HFFc6 (cell line): ENCODE data around the gene MRPL22. TPM values are rescaled to one million over a fixed set of nuclear protein-coding genes. Genes with fewer than 3 reads are reported as not detected.
"Not testable (repeated sequence)": the region's sequence is repeated elsewhere in the genome, so short reads cannot be mapped to it uniquely, and the experiment has no call there.

Experiments used
- DNase-seq: peaks from one replicate; pipeline ENCODE4 v3.0.0-alpha.2; 2018
- H3K27ac Mint-ChIP-seq: 2 replicates; pipeline ENCODE4 v1.8.0; 2020; ENCODE audit warnings: mild to moderate bottlenecking, mixed read lengths
- H3K27me3 Mint-ChIP-seq: 2 replicates; pipeline ENCODE4 v1.8.0; 2021; ENCODE audit warnings: mild to moderate bottlenecking, moderate library complexity, mixed read lengths; ENCODE audit not compliant: insufficient read depth
- H3K36me3 Mint-ChIP-seq: 2 replicates; pipeline ENCODE4 v1.8.0; 2021; ENCODE audit warnings: low read depth, mixed read lengths
- H3K4me1 Mint-ChIP-seq: 2 replicates; pipeline ENCODE4 v1.8.0; 2020; ENCODE audit warnings: low read depth, mixed read lengths
- H3K4me3 Mint-ChIP-seq: 2 replicates; pipeline ENCODE4 v1.8.0; 2020; ENCODE audit warnings: mild to moderate bottlenecking, moderate library complexity, mixed read lengths
- H3K9me3 Mint-ChIP-seq: 2 replicates; pipeline ENCODE4 v1.8.0; 2020; ENCODE audit warnings: mild to moderate bottlenecking, mixed read lengths
- CTCF ChIP-seq: fragments of 200-600 bp; sonication (generic); IDR thresholded peaks from 2 replicates; pipeline ENCODE4 v1.5.0; 2021; ENCODE audit warnings: antibody characterized with exemption, mild to moderate bottlenecking
- total RNA-seq, 6 experiments: library from RNA; stranded (reverse); fragmentation: NEBNext Ultra II Directional; extraction: Animal tissue kit (Norgen Biotek cat#: 25700); gene quantifications; 2 replicates in 1 of 6; 3 replicates in 5 of 6; pipeline ENCODE4 v1.2.3, GENCODE V29; 2021

The MRPL22 gene
- total RNA-seq, 6 experiments from 2014 or later, result 44.1 to 60.9 (median 57.7) TPM

- H3K4me3 Mint-ChIP-seq, result peak overlapping the region; percentile 96
- no peak for TF ChIP-seq CTCF
- peaks cover 28% of the 10 kb centered on the region for H3K4me1 Mint-ChIP-seq
- peaks cover 12% of the 10 kb centered on the region for H3K36me3 Mint-ChIP-seq
- H3K9me3 Mint-ChIP-seq, result no peaks in the 10 kb centered on the region
- H3K27me3 Mint-ChIP-seq, result no peaks in the 10 kb centered on the region; the same call in 1 of the 2 replicates
- peak overlapping the region; percentile 80 for H3K27ac Mint-ChIP-seq
- no peak for DNase-seq
Measured at GRCh38 chr5:154937186-154937717, 3.6 kb upstream of the MRPL22 start.

DNA sequence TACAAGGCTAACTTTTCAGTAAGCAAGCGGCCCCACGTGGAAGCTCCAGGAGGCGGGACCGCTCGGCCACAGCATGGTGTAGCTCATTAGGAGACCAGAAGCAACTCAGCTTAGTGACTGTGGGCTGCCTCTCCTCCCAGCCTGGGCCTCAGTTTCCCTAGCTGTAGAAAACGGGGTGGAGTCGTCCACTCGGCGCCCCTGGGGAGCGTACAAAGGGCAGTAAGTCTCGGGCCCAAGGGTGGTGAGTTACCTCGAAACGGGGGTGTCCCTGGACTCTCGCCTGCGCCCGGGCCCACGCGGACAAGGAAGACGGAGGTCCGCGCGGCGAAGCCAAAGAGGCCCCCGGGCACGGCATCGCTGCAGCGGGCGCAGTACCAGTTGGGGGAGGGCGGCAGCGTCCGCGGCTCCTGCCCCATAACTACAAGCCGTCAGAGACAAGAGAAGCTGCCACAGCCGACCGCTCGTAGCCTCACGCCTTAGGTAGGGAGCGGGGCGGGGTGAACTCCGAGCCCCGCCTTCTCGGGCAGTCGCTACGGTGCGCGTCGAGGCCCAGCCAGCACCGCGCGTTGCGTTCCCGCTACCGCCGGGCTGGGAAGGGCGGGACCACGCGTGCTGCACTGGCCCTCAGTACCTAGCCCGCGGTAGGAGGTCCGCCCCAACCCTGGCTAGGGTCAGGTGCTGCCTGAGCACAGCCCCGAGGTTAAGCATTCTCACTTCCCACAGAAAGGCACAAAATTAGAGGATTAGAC is 3.0 kb upstream of the MRPL22 start, which contains the start of gene GEMIN5:
Gene GEMIN5 (minus strand): TSS at position 494 of the 749 bp plus-strand sequence. CDS start 78 bp downstream, at position 416.
- Mint-ChIP-seq H3K27me3 (no peaks in the 10 kb centered on the region; the same call in 1 of the 2 replicates), H3K9me3 (no peaks in the 10 kb centered on the region), H3K36me3 (peaks cover 12% of the 10 kb centered on the region), H3K4me1 (peaks cover 35% of the 10 kb centered on the region), H3K4me3 (peak within 1 kb of the TSS; percentile 96), H3K27ac (peak within 1 kb of the TSS; percentile 80)
- no peak for TF ChIP-seq CTCF
- peak; percentile 71 for DNase-seq

GRCh38 chr5:154939387-154939786 is 1.5 kb upstream of the MRPL22 start:
- not testable (repeated sequence) for H3K27me3 Mint-ChIP-seq, H3K9me3 Mint-ChIP-seq, DNase-seq, H3K27ac Mint-ChIP-seq, H3K4me3 Mint-ChIP-seq
- Mint-ChIP-seq H3K36me3 (peaks cover 12% of the 10 kb centered on the region), H3K4me1 (peaks cover 39% of the 10 kb centered on the region)

DNA sequence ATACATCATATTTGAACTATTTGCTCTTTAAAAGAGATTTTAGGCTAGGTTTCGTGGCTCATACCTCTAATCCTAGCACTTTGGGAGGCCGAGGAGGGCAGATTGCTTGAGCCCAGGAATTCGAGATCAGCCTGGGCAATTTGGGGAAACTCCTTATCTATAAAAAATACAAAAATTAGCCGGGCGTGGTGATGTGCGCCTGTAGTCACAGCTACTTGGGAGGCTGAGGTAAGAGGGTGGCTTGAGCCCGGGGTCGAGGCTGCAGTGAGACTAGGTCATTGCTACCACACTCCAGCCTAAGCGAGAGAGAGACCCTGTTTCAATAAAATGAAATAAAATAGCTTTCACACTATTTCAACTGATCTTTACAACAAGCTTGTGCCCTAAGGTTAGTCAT is 500 bp upstream of the MRPL22 start:
- no peak for TF ChIP-seq CTCF
- Mint-ChIP-seq H3K27me3 (no peaks in the 10 kb centered on the region; the same call in 1 of the 2 replicates), H3K27ac (peak overlapping the region; percentile 93), H3K4me1 (peaks cover 36% of the 10 kb centered on the region), H3K4me3 (peak overlapping the region; percentile 99), H3K36me3 (peaks cover 3% of the 10 kb centered on the region), H3K9me3 (no peaks in the 10 kb centered on the region)
- DNase-seq, result no peak

DNA sequence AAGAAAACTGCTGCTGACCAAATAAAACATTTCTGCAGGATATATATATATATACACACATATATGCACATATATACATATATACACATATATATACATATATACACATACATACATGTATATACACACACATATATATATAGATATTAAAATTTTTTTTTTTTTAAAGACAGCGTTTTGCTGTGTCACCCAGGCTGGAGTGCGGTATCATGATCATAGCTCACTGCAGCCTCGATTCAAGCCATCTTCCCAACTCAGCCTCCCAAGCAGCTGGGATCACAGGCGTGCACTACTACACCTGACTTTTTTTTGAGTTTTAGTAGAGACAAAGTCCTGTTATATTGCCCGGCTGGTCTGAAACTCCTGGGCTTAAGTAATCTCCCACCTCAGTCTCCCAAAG is 2.7 kb downstream of the MRPL22 start:
- DNase-seq, result no peak
- Mint-ChIP-seq H3K9me3 (no peaks in the 10 kb centered on the region), H3K27ac (no peak overlapping the region), H3K4me3 (no peak overlapping the region), H3K27me3 (no peaks in the 10 kb centered on the region; the same call in 1 of the 2 replicates), H3K4me1 (peaks cover 21% of the 10 kb centered on the region), H3K36me3 (no peaks in the 10 kb centered on the region)
- no peak for TF ChIP-seq CTCF

DNA sequence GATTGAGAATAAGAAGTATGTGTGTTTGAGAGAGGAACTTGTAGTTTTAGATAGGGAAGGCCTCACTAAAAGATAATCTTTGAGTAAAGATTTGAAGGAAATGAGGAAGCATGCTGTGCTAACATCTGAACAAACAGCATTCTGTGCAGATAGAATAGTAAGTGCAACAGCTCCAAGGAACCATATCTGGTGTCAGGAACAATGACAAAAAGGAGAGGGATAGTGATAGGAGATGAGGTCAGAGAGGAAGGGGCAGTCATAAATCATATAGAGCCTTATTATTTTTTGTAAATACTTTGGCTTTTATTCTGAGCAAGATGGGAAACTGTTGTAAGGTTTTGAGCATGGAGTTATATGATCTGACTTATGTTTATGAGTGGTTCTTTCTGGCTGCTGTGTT is 3.8 kb downstream of the MRPL22 start:
- H3K36me3 Mint-ChIP-seq, result no peaks in the 10 kb centered on the region
- peaks cover 20% of the 10 kb centered on the region for H3K4me1 Mint-ChIP-seq
- no peak for DNase-seq
- TF ChIP-seq CTCF, result no peak
- H3K27me3 Mint-ChIP-seq, result no peaks in the 10 kb centered on the region; the same call in 1 of the 2 replicates
- H3K4me3 Mint-ChIP-seq, result no peak overlapping the region
- no peaks in the 10 kb centered on the region for H3K9me3 Mint-ChIP-seq
- no peak overlapping the region for H3K27ac Mint-ChIP-seq
